Panc1 (cell line): Measurements from ENCODE around the gene FMO1. TPM values are rescaled to one million over a fixed set of nuclear protein-coding genes. Genes with fewer than 3 reads are reported as not detected.

ENCODE experiments used
- ATAC-seq: fragments of 200-7000 bp; cut with Tn5 transposase; 2 replicates; pipeline ENCODE4 v1.9.1; 2020; ENCODE audit warnings: mild to moderate bottlenecking, moderate library complexity
- BruUV-seq: library from RNA; stranded (reverse); fragments of 400-500 nt; replicated peaks from 2 replicates; lab custom pipeline; 2021; lab: Mats Ljungman, UMichigan
- CTCF ChIA-PET: fragments of 300-600 bp; sonication (Branson Sonifier 250); formaldehyde crosslinking; loops from one replicate; lab custom pipeline; 2022; ENCODE audit warnings: antibody characterized with exemption; lab: Charles Lee
- POLR2A ChIA-PET: fragments of 300-600 bp; sonication (Branson Sonifier 250); formaldehyde crosslinking; loops from one replicate; lab custom pipeline; 2022; ENCODE audit warnings: antibody characterized with exemption; lab: Charles Lee
- DNase-seq: peaks from one replicate; pipeline ENCODE4 v3.0.0-alpha.2; 2010; ENCODE audit warnings: low read depth, low spot score
- H3K27ac ChIP-seq: 2 replicates; pipeline ENCODE4 v1.5.1; 2011; ENCODE audit warnings: mild to moderate bottlenecking, low read length, inconsistent platforms
- H3K27me3 ChIP-seq: fragments of 200-500 bp; sonication (Bioruptor generic); 2 replicates; pipeline ENCODE4 v1.6.0; 2014; ENCODE audit warnings: low read length, inconsistent platforms; ENCODE audit not compliant: control insufficient read depth, insufficient read depth
- H3K36me3 ChIP-seq: fragments of 200-500 bp; sonication (Bioruptor generic); 2 replicates; pipeline ENCODE4 v1.5.1; 2014; ENCODE audit warnings: inconsistent platforms, mild to moderate bottlenecking, low read length, moderate library complexity; ENCODE audit not compliant: control insufficient read depth, insufficient read depth
- H3K4me1 ChIP-seq: 2 replicates; pipeline ENCODE4 v1.5.1; 2011; ENCODE audit warnings: inconsistent platforms, mild to moderate bottlenecking, low read length, moderate library complexity; ENCODE audit not compliant: control insufficient read depth, insufficient read depth
- H3K4me3 ChIP-seq, 2 experiments: 2 replicates each; pipeline ENCODE4 v1.5.1; 2011 to 2012; ENCODE audit warnings: low read depth in 2 of 2, low read length in 2 of 2, mild to moderate bottlenecking in 2 of 2, inconsistent platforms in 1 of 2, moderate library complexity in 1 of 2
- H3K9me3 ChIP-seq: fragments of 200-500 bp; sonication (Bioruptor generic); 2 replicates; pipeline ENCODE4 v1.5.1; 2014; ENCODE audit warnings: low read depth, mild to moderate bottlenecking, inconsistent platforms, low read length, moderate library complexity; ENCODE audit not compliant: control insufficient read depth, insufficient read depth
- CTCF ChIP-seq: fragments of 450-650 bp; IDR thresholded peaks from 2 replicates; pipeline ENCODE4 v1.5.1; 2017; ENCODE audit warnings: mild to moderate bottlenecking
- POLR2AphosphoS5 ChIP-seq: IDR thresholded peaks from 2 replicates; pipeline ENCODE4 v1.6.1; 2012; ENCODE audit warnings: mild to moderate bottlenecking, low read depth, low read length, moderate library complexity
- SIN3A ChIP-seq: IDR thresholded peaks from 2 replicates; pipeline ENCODE4 v1.6.1; 2012; ENCODE audit warnings: low read depth, mild to moderate bottlenecking, low read length, moderate library complexity, borderline replicate concordance; ENCODE audit not compliant: insufficient read depth
- TCF7L2 ChIP-seq: IDR thresholded peaks from 2 replicates; pipeline ENCODE4 v1.6.1; 2011; ENCODE audit warnings: mild to moderate bottlenecking, low read depth, low read length, inconsistent platforms
- in situ Hi-C: cut with HindIII; loops from 2 replicates; pipeline ENCODE4 v1.10.0; 2016; ENCODE audit warnings: low sequenced_read_pairs, low pct_unique_long_range_greater_than_20kb
- intact Hi-C: fragments of 100-400 bp; cut with micrococcal nuclease; formaldehyde crosslinking; loops from one replicate; pipeline ENCODE4 v1.10.0; 2022; ENCODE audit not compliant: unreplicated experiment
- total RNA-seq: library from RNA; stranded (reverse); gene quantifications from one replicate; pipeline ENCODE4 v1.2.1, GENCODE V29; 2021; ENCODE audit not compliant: unreplicated experiment
- TF ChIP-seq, protein P1 (sequence below), 2 experiments: IDR thresholded peaks; 2 replicates each; pipeline ENCODE4 v1.6.1; 2011 to 2012; ENCODE audit warnings: low read depth in 2 of 2, control low read depth in 1 of 2, low read length in 1 of 2, mild to moderate bottlenecking in 1 of 2, moderate library complexity in 1 of 2; ENCODE audit not compliant: insufficient read depth in 1 of 2

FMO1 gene
- total RNA-seq, 1 experiment from 2014 or later: not detected

DNA sequence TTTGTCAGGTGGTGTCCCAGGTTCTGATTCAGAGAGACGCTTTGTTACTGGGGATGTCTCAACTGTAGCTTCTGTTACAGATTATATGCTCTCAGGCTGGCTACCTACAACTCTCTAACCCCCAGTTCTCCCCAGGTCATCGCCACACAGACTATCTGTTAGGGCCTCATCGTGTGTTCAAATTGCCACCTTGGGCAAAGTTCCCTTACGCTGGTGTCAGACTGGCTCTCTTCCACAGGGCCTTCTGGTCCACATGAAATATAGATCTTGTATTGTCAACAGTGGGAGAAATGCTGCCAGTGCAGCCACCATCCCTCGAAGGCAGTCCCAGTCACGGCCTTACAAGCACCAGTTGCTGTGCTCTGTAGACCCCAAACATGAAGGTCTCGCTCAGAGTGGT lies 81.0 kb downstream of the FMO1 start:
- H3K27me3 ChIP-seq: no peaks in the 10 kb centered on the region
- intact Hi-C loops (no loop called here), in situ Hi-C loops (no loop called here)
- no peak overlapping the region for H3K4me3 ChIP-seq
- ATAC-seq (no peak), DNase-seq (no peak)
- TF ChIP-seq, protein P1, sequence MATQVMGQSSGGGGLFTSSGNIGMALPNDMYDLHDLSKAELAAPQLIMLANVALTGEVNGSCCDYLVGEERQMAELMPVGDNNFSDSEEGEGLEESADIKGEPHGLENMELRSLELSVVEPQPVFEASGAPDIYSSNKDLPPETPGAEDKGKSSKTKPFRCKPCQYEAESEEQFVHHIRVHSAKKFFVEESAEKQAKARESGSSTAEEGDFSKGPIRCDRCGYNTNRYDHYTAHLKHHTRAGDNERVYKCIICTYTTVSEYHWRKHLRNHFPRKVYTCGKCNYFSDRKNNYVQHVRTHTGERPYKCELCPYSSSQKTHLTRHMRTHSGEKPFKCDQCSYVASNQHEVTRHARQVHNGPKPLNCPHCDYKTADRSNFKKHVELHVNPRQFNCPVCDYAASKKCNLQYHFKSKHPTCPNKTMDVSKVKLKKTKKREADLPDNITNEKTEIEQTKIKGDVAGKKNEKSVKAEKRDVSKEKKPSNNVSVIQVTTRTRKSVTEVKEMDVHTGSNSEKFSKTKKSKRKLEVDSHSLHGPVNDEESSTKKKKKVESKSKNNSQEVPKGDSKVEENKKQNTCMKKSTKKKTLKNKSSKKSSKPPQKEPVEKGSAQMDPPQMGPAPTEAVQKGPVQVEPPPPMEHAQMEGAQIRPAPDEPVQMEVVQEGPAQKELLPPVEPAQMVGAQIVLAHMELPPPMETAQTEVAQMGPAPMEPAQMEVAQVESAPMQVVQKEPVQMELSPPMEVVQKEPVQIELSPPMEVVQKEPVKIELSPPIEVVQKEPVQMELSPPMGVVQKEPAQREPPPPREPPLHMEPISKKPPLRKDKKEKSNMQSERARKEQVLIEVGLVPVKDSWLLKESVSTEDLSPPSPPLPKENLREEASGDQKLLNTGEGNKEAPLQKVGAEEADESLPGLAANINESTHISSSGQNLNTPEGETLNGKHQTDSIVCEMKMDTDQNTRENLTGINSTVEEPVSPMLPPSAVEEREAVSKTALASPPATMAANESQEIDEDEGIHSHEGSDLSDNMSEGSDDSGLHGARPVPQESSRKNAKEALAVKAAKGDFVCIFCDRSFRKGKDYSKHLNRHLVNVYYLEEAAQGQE (IDR thresholded peaks at IDR 0.05; ENCODE audit: insufficient read depth in 1 of 2, low read depth in 2 of 2, low read length in 1 of 2): no peak
- TF ChIP-seq TCF7L2: no peak
- no peak for TF ChIP-seq SIN3A
- no peak for TF ChIP-seq POLR2AphosphoS5
- no peak for TF ChIP-seq CTCF
- ChIA-PET CTCF (no interaction called here), POLR2A (no interaction called here)
- H3K36me3 ChIP-seq: no peaks in the 10 kb centered on the region
- BruUV-seq: no TSS peak
- no peaks in the 10 kb centered on the region for H3K9me3 ChIP-seq
- H3K27ac ChIP-seq: no peak overlapping the region
- no peaks in the 10 kb centered on the region for H3K4me1 ChIP-seq

- Histone ChIP-seq H3K36me3 (no peaks in the 10 kb centered on the region), H3K27me3 (no peaks in the 10 kb centered on the region), H3K9me3 (no peaks in the 10 kb centered on the region), H3K4me3 (no peak overlapping the region), H3K27ac (no peak overlapping the region), H3K4me1 (no peaks in the 10 kb centered on the region)
- in situ Hi-C loops: no loop called here
- ChIA-PET CTCF (no interaction called here), POLR2A (no interaction called here)
- ATAC-seq: no peak
- intact Hi-C loops: no loop called here
- no TSS peak for BruUV-seq
- no peak for DNase-seq
- TF ChIP-seq, protein P1 (IDR thresholded peaks at IDR 0.05; ENCODE audit: insufficient read depth in 1 of 2, low read depth in 2 of 2, low read length in 1 of 2): no peak
- no peak for TF ChIP-seq CTCF
- TF ChIP-seq POLR2AphosphoS5: no peak
- no peak for TF ChIP-seq SIN3A
- TF ChIP-seq TCF7L2: no peak
Observed at GRCh38 chr1:171334024-171334640, 85.8 kb downstream of the FMO1 start.
